ENCODE data around the gene NHS. TPM values are rescaled to one million over a fixed set of nuclear protein-coding genes. Genes with fewer than 3 reads are reported as not detected.

Gene NHS
- total and polyA plus RNA-seq, 2 of the 4 experiments (the other 2 are of a cell fraction) = 0.36 to 0.90 TPM

DNA sequence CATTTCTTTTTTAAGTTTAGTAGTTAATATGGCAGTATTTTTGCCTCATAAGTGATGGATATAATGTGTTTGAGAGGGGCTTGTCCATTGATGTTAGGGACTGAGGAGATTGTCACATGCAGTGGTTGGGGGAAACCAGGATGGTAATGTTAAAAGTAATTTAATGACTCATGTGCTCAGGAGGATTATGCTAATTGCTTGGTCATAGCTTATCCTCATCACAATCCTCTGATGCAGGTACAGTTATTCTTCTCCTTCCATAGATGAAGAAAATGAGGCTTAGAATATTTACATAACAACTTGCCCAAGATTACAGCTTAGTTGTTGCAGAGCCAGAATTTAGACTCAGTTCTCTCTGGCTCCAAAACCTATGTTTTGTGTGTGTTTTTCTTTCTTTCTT, 267.9 kb downstream of the NHS start:
- in situ Hi-C loops (cut with MboI; ENCODE audit: low sequenced_read_pairs) = no loop called here
- POLR2A ChIA-PET (ENCODE audit: unreplicated experiment) = no interaction called here

More for the DNA sequence above, 267.9 kb downstream of the NHS start:
- no peak overlapping the region for H4K5ac ChIP-seq (ENCODE audit: low read depth, low read length)
- H3K9ac ChIP-seq (ENCODE audit: low read depth, low read length) = no peak overlapping the region
- intact Hi-C loops (cut with micrococcal nuclease) (no loop called here), dilution Hi-C loops (cut with HindIII; ENCODE audit: low sequenced_read_pairs, unreplicated experiment) (no loop called here)
- no peak overlapping the region for H3K4ac ChIP-seq (ENCODE audit: low read depth, low read length)
- H2AK5ac ChIP-seq (ENCODE audit: low read depth, low read length) = no peak overlapping the region
- H2BK15ac ChIP-seq (ENCODE audit: low read depth, low read length) = no peak overlapping the region
- H3K56ac ChIP-seq (ENCODE audit: extremely low read depth, insufficient read depth, low read length) = no peak overlapping the region
- no peak overlapping the region for H2BK5ac ChIP-seq (ENCODE audit: low read depth, low read length, poor library complexity, severe bottlenecking)
- H3K27ac ChIP-seq (ENCODE audit: insufficient read depth, low read length) = no peak overlapping the region
- DNase-seq (no peak), ATAC-seq (ENCODE audit: low read depth) (no peak)
- no peak overlapping the region for H3K14ac ChIP-seq (replicated peaks; ENCODE audit: low read depth, low read length)
- H4K20me1 ChIP-seq (ENCODE audit: insufficient read depth, low read length) = no peaks in the 10 kb centered on the region
- no peak overlapping the region for H2AK9ac ChIP-seq (replicated peaks; ENCODE audit: low read depth, low read length, poor library complexity)
- H2BK120ac ChIP-seq (ENCODE audit: low read depth, low read length) = no peak overlapping the region
- H3K9me1 ChIP-seq (ENCODE audit: insufficient read depth, low read length) = no peaks in the 10 kb centered on the region
- H3K4me2 ChIP-seq (ENCODE audit: low read depth, low read length) = no peak overlapping the region
- H3K36me3 ChIP-seq (ENCODE audit: control insufficient read depth, insufficient read depth, low read length) = no peaks in the 10 kb centered on the region
- BruUV-seq (replicated peaks) = no TSS peak
- H4K91ac ChIP-seq (ENCODE audit: insufficient read depth, low read depth, low read length) = no peak overlapping the region
- TF ChIP-seq CHD1 (IDR thresholded peaks at IDR 0.05; ENCODE audit: low read depth, low read length) = no peak
- TF ChIP-seq RAD21 (IDR thresholded peaks at IDR 0.05; ENCODE audit: low read length) = no peak
- no peak for TF ChIP-seq RCOR1 (IDR thresholded peaks at IDR 0.05; ENCODE audit: insufficient replicate concordance, low read length)
- TF ChIP-seq POLR2A (IDR thresholded peaks at IDR 0.05; ENCODE audit: low read depth, low read length) = no peak
- TF ChIP-seq, protein P1, sequence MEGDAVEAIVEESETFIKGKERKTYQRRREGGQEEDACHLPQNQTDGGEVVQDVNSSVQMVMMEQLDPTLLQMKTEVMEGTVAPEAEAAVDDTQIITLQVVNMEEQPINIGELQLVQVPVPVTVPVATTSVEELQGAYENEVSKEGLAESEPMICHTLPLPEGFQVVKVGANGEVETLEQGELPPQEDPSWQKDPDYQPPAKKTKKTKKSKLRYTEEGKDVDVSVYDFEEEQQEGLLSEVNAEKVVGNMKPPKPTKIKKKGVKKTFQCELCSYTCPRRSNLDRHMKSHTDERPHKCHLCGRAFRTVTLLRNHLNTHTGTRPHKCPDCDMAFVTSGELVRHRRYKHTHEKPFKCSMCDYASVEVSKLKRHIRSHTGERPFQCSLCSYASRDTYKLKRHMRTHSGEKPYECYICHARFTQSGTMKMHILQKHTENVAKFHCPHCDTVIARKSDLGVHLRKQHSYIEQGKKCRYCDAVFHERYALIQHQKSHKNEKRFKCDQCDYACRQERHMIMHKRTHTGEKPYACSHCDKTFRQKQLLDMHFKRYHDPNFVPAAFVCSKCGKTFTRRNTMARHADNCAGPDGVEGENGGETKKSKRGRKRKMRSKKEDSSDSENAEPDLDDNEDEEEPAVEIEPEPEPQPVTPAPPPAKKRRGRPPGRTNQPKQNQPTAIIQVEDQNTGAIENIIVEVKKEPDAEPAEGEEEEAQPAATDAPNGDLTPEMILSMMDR (conservative IDR thresholded peaks at IDR 0.05; ENCODE audit: low read depth, low read length) = no peak
- no peak for TF ChIP-seq MAFK (IDR thresholded peaks at IDR 0.05; ENCODE audit: low read depth, low read length)
- no peak for TF ChIP-seq BHLHE40 (IDR thresholded peaks at IDR 0.05; ENCODE audit: low read depth, low read length)
- TF ChIP-seq, protein P2, sequence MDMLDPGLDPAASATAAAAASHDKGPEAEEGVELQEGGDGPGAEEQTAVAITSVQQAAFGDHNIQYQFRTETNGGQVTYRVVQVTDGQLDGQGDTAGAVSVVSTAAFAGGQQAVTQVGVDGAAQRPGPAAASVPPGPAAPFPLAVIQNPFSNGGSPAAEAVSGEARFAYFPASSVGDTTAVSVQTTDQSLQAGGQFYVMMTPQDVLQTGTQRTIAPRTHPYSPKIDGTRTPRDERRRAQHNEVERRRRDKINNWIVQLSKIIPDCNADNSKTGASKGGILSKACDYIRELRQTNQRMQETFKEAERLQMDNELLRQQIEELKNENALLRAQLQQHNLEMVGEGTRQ (IDR thresholded peaks at IDR 0.05; ENCODE audit: low read depth, low read length) = no peak
- no peak overlapping the region for H3K23ac ChIP-seq (ENCODE audit: low read depth, low read length)
- no peak overlapping the region for H3K18ac ChIP-seq (ENCODE audit: low read depth, low read length)
- no peaks in the 10 kb centered on the region for H3K4me1 ChIP-seq (ENCODE audit: control insufficient read depth, insufficient read depth, low read length)
- CTCF ChIA-PET = no interaction called here
- H3K4me3 ChIP-seq (ENCODE audit: insufficient read depth, low read depth, low read length) = no peak overlapping the region
- H2BK20ac ChIP-seq (ENCODE audit: low read depth, low read length) = no peak overlapping the region
- no peaks in the 10 kb centered on the region; the same call in 1 of the 2 replicates for H3K27me3 ChIP-seq (ENCODE audit: control insufficient read depth, insufficient read depth, low read length)
- H3K79me1 ChIP-seq (ENCODE audit: low read depth in 1 of 2, low read length in 2 of 2) = no peaks in the 10 kb centered on the region
- no peak overlapping the region for H4K8ac ChIP-seq (ENCODE audit: low read depth in 2 of 2, low read length in 2 of 2)
- no peak overlapping the region for H2AFZ ChIP-seq (replicated peaks; ENCODE audit: low read length, poor library complexity)
- no peaks in the 10 kb centered on the region; the same call in 1 of the 2 replicates for H3K9me3 ChIP-seq (ENCODE audit: control insufficient read depth, insufficient read depth, low read length)
